K562 (cell line): ENCODE measurements around the gene FCAR. TPM values are rescaled to one million over a fixed set of nuclear protein-coding genes. Genes with fewer than 3 reads are reported as not detected.

Source experiments
- ATAC-seq: fragments of 200-7000 bp; cut with Tn5 transposase; 3 replicates; pipeline ENCODE4 v1.9.1; 2020; ENCODE audit warnings: moderate library complexity
- Bru-seq: library from RNA; stranded (reverse); fragments of 400-500 nt; gene quantifications from one replicate; lab custom pipeline; 2021; lab: Mats Ljungman, UMichigan
- BruChase-seq, 2 experiments: library from RNA; stranded (reverse); fragments of 400-500 nt; gene quantifications; one replicate each; lab custom pipeline; 2021; lab: Mats Ljungman, UMichigan
- BruUV-seq: library from RNA; stranded (reverse); fragments of 400-500 nt; replicated peaks from 2 replicates; lab custom pipeline; 2021; lab: Mats Ljungman, UMichigan
- CTCF ChIA-PET: fragments of 300-600 bp; formaldehyde crosslinking; extraction: SDS; loops from one replicate; lab custom pipeline; 2021; ENCODE audit warnings: low intra/inter-chr PET ratio; lab: Yijun Ruan, JAX
- POLR2A ChIA-PET: fragments of 300-600, 350-650 bp; sonication (Branson Sonifier 250); formaldehyde crosslinking; extraction: SDS; loops from one replicate; lab custom pipeline; 2021; ENCODE audit warnings: antibody characterized with exemption, inconsistent platforms; lab: Yijun Ruan, JAX
- DNase-seq, 4 experiments: peaks; one replicate each; pipeline versions ENCODE4 v3.0.0 to v3.0.0-alpha.2; 2011 to 2018; ENCODE audit warnings: low spot score in 3 of 4, mixed read lengths in 3 of 4; ENCODE audit errors: extremely low read depth in 1 of 4
- FAIRE-seq: peaks from 2 replicates; lab custom pipeline; 2011; peaks lifted over from hg19 to GRCh38; lab: Jason Lieb, UNC
- H2AFZ ChIP-seq: 2 replicates; pipeline ENCODE4 v1.6.0; 2011; ENCODE audit warnings: low read depth, low read length, control low read depth, inconsistent platforms
- H3K27ac ChIP-seq: fragments of 200-600 bp; 3 replicates; pipeline ENCODE4 v1.8.0; 2011; ENCODE audit warnings: low read depth, mild to moderate bottlenecking, control low read depth, inconsistent platforms, low read length, moderate library complexity, mixed read lengths; ENCODE audit errors: extremely low read depth
- H3K27me3 ChIP-seq, 2 experiments: fragments of 300-600 bp in 1 of 2; 2 replicates in 1 of 2; 3 replicates in 1 of 2; pipeline versions ENCODE4 v1.6.0 to v1.8.0; 2011; ENCODE audit warnings: inconsistent platforms in 2 of 2, low read length in 2 of 2, mild to moderate bottlenecking in 1 of 2, mixed read lengths in 1 of 2, moderate library complexity in 1 of 2; ENCODE audit not compliant: control insufficient read depth in 2 of 2, insufficient read depth in 2 of 2
- H3K36me3 ChIP-seq: fragments of 300-600 bp; 3 replicates; pipeline ENCODE4 v1.8.0; 2011; ENCODE audit warnings: mild to moderate bottlenecking, low read length, inconsistent platforms; ENCODE audit not compliant: control insufficient read depth, insufficient read depth
- H3K4me1 ChIP-seq, 2 experiments: fragments of 200-600 bp in 1 of 2; replicated peaks in 1 of 2; 2 replicates in 1 of 2; 3 replicates in 1 of 2; pipeline versions ENCODE4 v1.5.1 to v1.8.0; 2011; ENCODE audit warnings: inconsistent platforms in 2 of 2, low read length in 2 of 2, mild to moderate bottlenecking in 1 of 2, mixed read lengths in 1 of 2, moderate library complexity in 1 of 2; ENCODE audit not compliant: control insufficient read depth in 2 of 2, insufficient read depth in 2 of 2
- H3K4me2 ChIP-seq: 2 replicates; pipeline ENCODE4 v1.6.1; 2011; ENCODE audit warnings: low read length, control low read depth, inconsistent platforms, mixed read lengths; ENCODE audit not compliant: insufficient read depth
- H3K4me3 ChIP-seq: fragments of 200-600 bp; sonication (generic), shearing (Covaris generic); 2 replicates; pipeline ENCODE4 v1.5.1; 2016; ENCODE audit warnings: control low read depth, inconsistent platforms
- H3K79me2 ChIP-seq: fragments of 200-600 bp; 3 replicates; pipeline ENCODE4 v1.8.0; 2011; ENCODE audit warnings: low read length, inconsistent platforms; ENCODE audit not compliant: control insufficient read depth, insufficient read depth
- H3K9ac ChIP-seq, 2 experiments: 2 replicates each; pipeline versions ENCODE4 v1.6.0 to v1.6.1; 2011; ENCODE audit warnings: low read depth in 2 of 2, low read length in 2 of 2, control low read depth in 1 of 2, inconsistent platforms in 1 of 2, mild to moderate bottlenecking in 1 of 2, mixed read lengths in 1 of 2; ENCODE audit not compliant: insufficient read depth in 1 of 2
- H3K9me1 ChIP-seq: one replicate; pipeline ENCODE4 v1.6.0; 2011; ENCODE audit warnings: inconsistent platforms, mild to moderate bottlenecking, low read length, moderate library complexity; ENCODE audit not compliant: control insufficient read depth, insufficient read depth
- H3K9me3 ChIP-seq: replicated peaks from 2 replicates; pipeline ENCODE4 v1.5.1; 2011; ENCODE audit warnings: low read depth, low read length, inconsistent platforms; ENCODE audit not compliant: control insufficient read depth, insufficient read depth
- H4K20me1 ChIP-seq: replicated peaks from 2 replicates; pipeline ENCODE4 v1.6.1; 2011; ENCODE audit warnings: low read length, inconsistent platforms, mixed read lengths; ENCODE audit not compliant: control insufficient read depth, insufficient read depth
- ARID2 ChIP-seq: fragments of 450-650 bp; IDR thresholded peaks from 2 replicates; pipeline ENCODE4 v1.6.1; 2017; ENCODE audit warnings: antibody characterized with exemption, mild to moderate bottlenecking
- CAMTA2 ChIP-seq: fragments of 250-450 bp; sonication (Bioruptor Pico); conservative IDR thresholded peaks from 2 replicates; pipeline ENCODE4 v1.5.1; 2022
- CCAR2 ChIP-seq: fragments of 200-400 bp; formaldehyde crosslinking; IDR thresholded peaks from 2 replicates; pipeline ENCODE4 v1.6.1; 2017; ENCODE audit warnings: mild to moderate bottlenecking, low read depth, low read length
- HDAC1 ChIP-seq, 2 experiments: fragments of 450-650 bp; IDR thresholded peaks; 2 replicates each; pipeline ENCODE4 v1.6.1; 2016 to 2017; ENCODE audit warnings: inconsistent platforms in 1 of 2, mild to moderate bottlenecking in 1 of 2, moderate library complexity in 1 of 2
- KLF1 ChIP-seq: fragments of 450-650 bp; IDR thresholded peaks from 2 replicates; pipeline ENCODE4 v1.6.1; 2016; ENCODE audit warnings: missing genetic modification characterization, missing compliant biosample characterization
- NR4A1 ChIP-seq, 2 experiments: fragments of 250-450 bp in 1 of 2; fragments of 450-650 bp in 1 of 2; sonication (Bioruptor Pico) in 1 of 2; IDR thresholded peaks; 2 replicates each; pipeline versions ENCODE4 v1.4.0 to v1.6.1; 2016 to 2020; ENCODE audit warnings: mild to moderate bottlenecking in 2 of 2, missing compliant biosample characterization in 1 of 2, missing genetic modification characterization in 1 of 2, moderate library complexity in 1 of 2
- POLR2G ChIP-seq: fragments of 200-400 bp; formaldehyde crosslinking; IDR thresholded peaks from 2 replicates; pipeline ENCODE4 v1.6.1; 2017; ENCODE audit warnings: low read depth, mild to moderate bottlenecking, antibody characterized with exemption, low read length, moderate library complexity
- RBM17 ChIP-seq: fragments of 200-400 bp; formaldehyde crosslinking; IDR thresholded peaks from 2 replicates; pipeline ENCODE4 v1.6.1; 2017; ENCODE audit warnings: low read depth, mild to moderate bottlenecking, low read length, borderline replicate concordance
- RBM22 ChIP-seq: fragments of 200-400 bp; formaldehyde crosslinking; IDR thresholded peaks from 2 replicates; pipeline ENCODE4 v1.6.1; 2018; ENCODE audit warnings: low read length, low read depth; ENCODE audit not compliant: poor library complexity, severe bottlenecking
- RUNX1 ChIP-seq: sonication (generic); IDR thresholded peaks from 2 replicates; pipeline ENCODE4 v1.6.1; 2016; ENCODE audit warnings: antibody characterized with exemption, low read depth
- SLC30A9 ChIP-seq: fragments of 250-450 bp; sonication (Bioruptor Pico); IDR thresholded peaks from 2 replicates; pipeline ENCODE4 v1.8.0; 2022; ENCODE audit warnings: mild to moderate bottlenecking, moderate library complexity
- SMARCC2 ChIP-seq: fragments of 450-650 bp; IDR thresholded peaks from 2 replicates; pipeline ENCODE4 v1.6.1; 2017; ENCODE audit warnings: antibody characterized with exemption, moderate library complexity, mild to moderate bottlenecking, low read depth
- TAF9B ChIP-seq: fragments of 450-650 bp; IDR thresholded peaks from 2 replicates; pipeline ENCODE4 v1.6.1; 2018; ENCODE audit warnings: mild to moderate bottlenecking; ENCODE audit not compliant: partially characterized antibody
- TAL1 ChIP-seq: fragments of 450-650 bp; IDR thresholded peaks from 2 replicates; pipeline ENCODE4 v1.6.1; 2016; ENCODE audit warnings: mild to moderate bottlenecking
- TCF7 ChIP-seq: sonication (generic); IDR thresholded peaks from 2 replicates; pipeline ENCODE4 v1.6.1; 2016; ENCODE audit warnings: antibody characterized with exemption, borderline replicate concordance
- ZNF274 ChIP-seq: IDR thresholded peaks from 2 replicates; pipeline ENCODE4 v1.6.1; 2011; ENCODE audit warnings: low read depth, mild to moderate bottlenecking, low read length, moderate library complexity, borderline replicate concordance
- ZNF384 ChIP-seq: IDR thresholded peaks from 2 replicates; pipeline ENCODE4 v1.6.1; 2012; ENCODE audit warnings: low read depth, low read length, improper control_type of control experiment
- WGBS: fragments of 100-300 bp; shearing (Covaris generic); methylation state at CpG from one replicate; pipeline ENCODE4 v1.1.6; 2016; ENCODE audit warnings: low coverage, mixed read lengths; ENCODE audit not compliant: insufficient coverage; ENCODE audit errors: missing lambda C conversion rate; 5-methylcytosine and 5-hydroxymethylcytosine counted together
- in situ Hi-C: fragments of 300-500 bp; cut with MboI; formaldehyde crosslinking; loops from 4 replicates; pipeline ENCODE4 v1.15.0; 2018; ENCODE audit warnings: inconsistent platforms, mixed read lengths
- intact Hi-C: fragments of 100-400 bp; cut with micrococcal nuclease; formaldehyde crosslinking; loops from 2 replicates; pipeline ENCODE4 v1.14.2; 2022
- long read RNA-seq, 3 experiments: library from polyadenylated mRNA in 2 of 3; library from RNA in 1 of 3; unstranded in 2 of 3; stranded (forward) in 1 of 3; transcript quantifications; one replicate each; pipeline ENCODE4 v2.0.0, GENCODE V29; 2019 to 2022
- polyA minus RNA-seq, 3 experiments: library from RNA; depleted of rRNA, polyadenylated mRNA; stranded (reverse); fragments of >200 nt; gene quantifications; 2 replicates each; pipeline ENCODE4 v1.2.3, GENCODE V29; 2011
- polyA plus RNA-seq, 8 experiments: library from polyadenylated mRNA; depleted of rRNA in 4 of 8; stranded (reverse) in 5 of 8; unstranded in 3 of 8; fragments of >200 nt; fragmentation: Nextera tagmentation in 2 of 8; fragmentation: Illumina TruSeq in 1 of 8; extraction: Ambion mirVana in 2 of 8; extraction: Trizol in 1 of 8; gene quantifications; 2 replicates each; pipeline versions ENCODE4 v1.2.1 to v1.2.3, GENCODE V29; 2011 to 2014; ENCODE audit warnings: inconsistent platforms in 1 of 8, missing spikeins in 1 of 8
- total RNA-seq, 7 experiments: library from RNA; depleted of rRNA in 6 of 7; stranded (reverse); fragments of >200 nt in 6 of 7; fragmentation: Illumina TruSeq in 2 of 7; extraction: Trizol in 2 of 7; gene quantifications; 2 replicates each; pipeline versions ENCODE4 v1.2.1 to v1.2.3, GENCODE V29; 2011 to 2021; ENCODE audit warnings: low replicate concordance in 1 of 7

FCAR gene
- not detected in 2 replicates for total RNA-seq (2011; cell fraction: chromatin; rRNA removed; ENCODE audit: low replicate concordance)
- total RNA-seq (2011; cell fraction: nucleolus; rRNA removed) = not detected in 2 replicates
- not detected in 2 replicates for total RNA-seq (2011; cell fraction: nucleoplasm; rRNA removed)
- total RNA-seq (2014; rRNA removed) (not detected in 2 replicates), total RNA-seq (2014; rRNA removed; fragmentation: Illumina TruSeq; extraction: Trizol) (not detected in 2 replicates), total RNA-seq (2015; rRNA removed; fragmentation: Illumina TruSeq; extraction: Trizol) (not detected in 2 replicates), total RNA-seq (2021) (not detected in 2 replicates), polyA plus RNA-seq (2011; rRNA removed) (not detected in 2 replicates), polyA plus RNA-seq (2014; fragmentation: Illumina TruSeq; extraction: Trizol) (not detected in 2 replicates), polyA plus RNA-seq (2014; fragmentation: Nextera tagmentation; extraction: Ambion mirVana) (not detected), polyA plus RNA-seq (2014; rRNA removed) (not detected in 2 replicates), polyA minus RNA-seq (2011; rRNA and poly(A)+ RNA removed) (not detected in 2 replicates), Bru-seq, nascent RNA (not detected), BruChase-seq, experiment 1, labeled RNA remaining after a 2-hour chase (not detected), BruChase-seq, experiment 2, labeled RNA remaining after a 6-hour chase (not detected)
- not detected in 2 replicates for polyA plus RNA-seq (2011; cell fraction: cytosol; rRNA removed)
- not detected in 2 replicates for polyA plus RNA-seq (2011; cell fraction: nucleus; rRNA removed)
- polyA plus RNA-seq (2012) = not detected in 2 replicates
- polyA minus RNA-seq (2011; cell fraction: cytosol; rRNA and poly(A)+ RNA removed) = not detected in 2 replicates
- polyA minus RNA-seq (2011; cell fraction: nucleus; rRNA and poly(A)+ RNA removed) = not detected in 2 replicates
- long read RNA-seq, experiment 1 = 0 reads
- long read RNA-seq, experiment 2 = 0 reads
- long read RNA-seq, experiment 3 = 0 reads

- no peak for ATAC-seq
Observed at GRCh38 chr19:54873990-54874389, at the start of gene FCAR. TSS of gene FCAR (plus strand) at chr19:54874235. CDS start at chr19:54874290, 55 bp downstream.

More at GRCh38 chr19:54873990-54874389, at the start of gene FCAR:
- FAIRE-seq (no peak), DNase-seq (no peak)
- no peaks in the 10 kb centered on the region for H4K20me1 ChIP-seq
- TF ChIP-seq CAMTA2 (no peak), TCF7 (no peak), ARID2 (no peak), ZNF274 (no peak), CCAR2 (no peak), RBM22 (no peak), KLF1 (no peak), RBM17 (no peak), ZNF384 (no peak), SMARCC2 (no peak), RUNX1 (no peak), POLR2G (no peak), NR4A1 (CRISPR knock-in tag; IDR thresholded peaks at IDR 0.05) (no peak), NR4A1 (tag; IDR thresholded peaks at IDR 0.05) (no peak), TAF9B (no peak), HDAC1 (IDR thresholded peaks at IDR 0.05) (no peak), SLC30A9 (CRISPR knock-in tag) (no peak), TAL1 (no peak)
- 0% methylated on average over 8 of the region's 8 CpGs for WGBS
- ChIA-PET POLR2A (no interaction called here), CTCF (no interaction called here)
- no peak within 1 kb of the TSS for H3K4me3 ChIP-seq
- no peaks in the 10 kb centered on the region for H3K9me1 ChIP-seq
- intact Hi-C loops (no loop called here), in situ Hi-C loops (loop anchor here (10.0 kb wide), 1 partner anchor 761 kb away; no protein-coding TSS in a partner anchor)
- H3K9me3 ChIP-seq = no peaks in the 10 kb centered on the region
- H2AFZ ChIP-seq = no peak within 1 kb of the TSS
- H3K79me2 ChIP-seq = no peaks in the 10 kb centered on the region
- no peak within 1 kb of the TSS for H3K27ac ChIP-seq
- H3K4me2 ChIP-seq = no peak within 1 kb of the TSS
- H3K27me3 ChIP-seq = peaks cover 18 to 26% of the 10 kb centered on the region in 2 experiments
- no peaks in the 10 kb centered on the region for H3K4me1 ChIP-seq
- BruUV-seq = no TSS peak
- H3K9ac ChIP-seq = no peak within 1 kb of the TSS
- no peaks in the 10 kb centered on the region for H3K36me3 ChIP-seq
